GM19035 (cell line): Measurements from ENCODE around the gene DSCAM.
"Not testable (repeated sequence)": the region's sequence is repeated elsewhere in the genome, so short reads cannot be mapped to it uniquely, and the experiment has no call there.

Source experiments
- ATAC-seq: cut with Tn5 transposase; IDR thresholded peaks from one replicate; pipeline ENCODE4 v1.9.1; 2021; ENCODE audit not compliant: unreplicated experiment

Gene DSCAM

DNA sequence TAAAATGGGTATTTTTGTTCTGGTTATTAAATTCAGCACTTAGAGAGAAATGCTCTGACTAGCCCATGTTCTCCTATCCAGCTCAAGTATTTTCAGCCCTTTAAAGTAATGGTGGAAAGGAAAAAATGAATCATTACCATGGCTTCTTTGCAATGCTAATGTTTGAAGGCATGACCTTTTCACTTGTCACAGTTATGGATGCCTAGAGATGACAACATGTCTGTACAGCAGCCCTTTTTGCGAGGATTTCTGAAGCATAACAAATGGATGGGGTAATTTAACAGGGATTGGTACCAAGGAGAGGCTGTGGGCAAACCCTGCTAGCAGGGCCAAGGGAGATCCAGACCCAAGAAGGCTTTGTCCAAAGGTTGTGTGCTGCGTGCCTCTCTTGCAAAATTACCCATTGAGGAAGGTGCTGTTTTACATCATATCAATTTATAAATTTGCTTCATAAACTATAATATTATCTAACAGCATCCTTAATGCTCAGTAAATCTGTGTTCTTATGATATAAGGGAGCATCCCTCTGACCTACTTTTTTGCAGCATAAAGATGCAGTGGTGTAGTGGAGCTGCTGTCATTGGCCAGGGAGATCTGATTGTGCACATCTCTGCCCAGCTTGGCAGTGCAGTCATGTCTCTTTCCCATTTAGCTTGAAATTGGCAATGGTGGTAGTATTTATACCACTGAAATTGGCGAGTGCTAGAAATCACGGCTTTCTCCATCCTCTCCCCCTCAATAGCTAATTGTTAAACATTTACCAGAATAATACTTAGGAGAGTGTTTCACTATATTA, 652.6 kb downstream of the DSCAM start:
- ATAC-seq, result no peak

DNA sequence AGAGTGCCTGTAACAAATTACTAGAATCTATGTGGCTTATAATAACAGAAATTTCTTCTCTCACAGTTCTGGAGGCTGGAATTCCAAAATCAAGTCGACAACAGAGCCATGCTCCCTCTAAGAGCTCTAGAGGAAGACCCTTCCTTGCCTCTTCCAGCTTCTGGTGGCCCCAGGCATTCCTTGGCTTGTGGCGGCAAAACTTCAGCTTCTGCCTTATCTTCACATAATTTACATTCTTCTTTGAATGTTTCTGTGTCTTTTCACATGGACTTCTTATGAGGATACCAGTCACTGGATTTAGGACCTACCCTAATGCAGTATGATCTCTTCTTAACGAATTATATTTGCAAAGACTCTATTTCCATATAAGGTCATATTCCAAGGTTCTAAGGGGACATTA, 655.3 kb downstream of the DSCAM start:
- no peak for ATAC-seq

DNA sequence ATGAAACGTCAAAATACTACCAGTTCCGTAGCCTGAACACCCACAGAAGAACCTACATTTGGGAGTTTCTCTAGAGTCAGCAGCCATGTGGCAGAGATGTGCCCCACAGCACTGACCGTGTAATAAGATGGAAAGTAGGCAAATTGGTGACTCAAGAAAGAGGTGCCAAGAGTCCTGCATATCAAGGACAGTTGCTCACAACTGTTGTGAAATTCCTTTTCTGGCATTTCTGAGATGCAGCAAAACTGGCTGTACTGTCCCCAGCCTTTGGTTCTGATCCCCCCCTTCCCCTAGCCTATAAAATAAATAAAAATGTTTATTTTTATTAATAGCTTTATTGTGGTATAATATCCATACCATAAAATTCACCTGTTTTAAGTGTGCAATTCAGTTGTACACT, 655.8 kb downstream of the DSCAM start:
- ATAC-seq, result no peak

DNA sequence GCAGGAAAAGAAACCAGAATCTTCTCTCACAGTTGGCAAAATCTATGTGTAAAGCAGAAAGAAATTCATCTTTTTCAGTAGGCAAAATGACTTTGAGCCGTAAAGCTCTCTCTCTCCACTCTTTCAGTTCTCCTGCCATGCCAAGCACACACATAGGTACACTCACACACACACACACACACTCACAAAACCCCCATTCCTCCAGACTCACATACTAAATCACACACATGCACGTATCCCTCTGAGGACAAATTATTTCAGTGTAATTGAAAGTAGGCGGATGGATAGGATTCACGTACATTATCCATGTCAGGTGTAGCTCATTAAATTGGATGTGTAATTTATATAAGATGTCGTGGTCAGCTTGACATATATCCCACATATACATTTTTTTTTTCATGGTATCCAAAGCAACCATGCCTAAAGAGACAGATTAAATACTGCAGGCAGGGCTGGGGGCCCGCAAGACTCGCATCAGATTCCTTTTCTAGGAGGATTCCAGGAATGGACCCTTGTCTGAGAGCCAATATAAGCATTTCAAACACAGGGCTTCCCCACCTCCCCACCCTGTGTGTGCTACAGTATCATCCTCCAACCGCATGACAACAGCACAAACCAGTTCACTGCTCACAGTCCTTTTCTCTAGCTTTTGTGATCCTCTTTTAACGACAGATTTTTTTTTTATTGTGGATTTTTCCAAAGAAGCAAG, 658.9 kb downstream of the DSCAM start:
- no peak for ATAC-seq

DNA sequence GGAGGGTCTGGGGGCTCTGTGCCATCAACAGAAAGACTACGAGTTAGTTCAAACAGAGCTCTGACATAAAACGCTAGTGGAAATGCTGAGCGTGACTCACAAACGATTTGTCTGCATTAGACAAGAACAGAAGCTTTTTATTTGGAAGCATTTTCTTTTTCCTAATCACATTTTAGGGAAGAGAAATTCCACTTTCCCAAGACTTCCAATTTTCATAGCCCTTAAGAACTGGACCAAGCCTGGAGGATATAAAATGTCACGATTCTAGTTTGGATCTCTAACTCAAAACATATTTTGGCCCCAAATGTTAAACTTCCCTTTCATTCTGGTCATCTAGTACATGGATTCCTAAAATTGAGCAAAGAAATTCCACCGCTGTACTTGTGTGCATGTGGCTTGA, 659.7 kb downstream of the DSCAM start:
- ATAC-seq, result no peak

DNA sequence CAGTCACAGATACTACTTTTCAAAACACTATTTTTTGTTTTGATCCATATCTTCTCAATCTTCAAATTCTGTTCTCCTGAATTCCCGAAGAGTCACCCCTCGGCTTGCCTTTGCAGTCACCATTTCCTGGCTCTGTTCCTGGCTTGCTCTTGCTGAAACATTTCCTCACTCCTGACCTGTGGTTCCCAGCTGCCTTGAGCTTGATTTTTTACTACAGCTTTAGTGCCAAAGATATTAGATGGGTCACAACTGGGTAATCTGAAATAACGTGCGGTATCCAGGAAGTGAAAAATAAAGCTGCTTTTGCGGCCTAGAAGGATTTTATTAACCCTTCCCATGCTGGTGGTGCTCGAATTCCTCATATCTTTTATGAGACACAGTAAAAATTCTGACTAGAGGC, 660.9 kb downstream of the DSCAM start:
- ATAC-seq, result no peak

DNA sequence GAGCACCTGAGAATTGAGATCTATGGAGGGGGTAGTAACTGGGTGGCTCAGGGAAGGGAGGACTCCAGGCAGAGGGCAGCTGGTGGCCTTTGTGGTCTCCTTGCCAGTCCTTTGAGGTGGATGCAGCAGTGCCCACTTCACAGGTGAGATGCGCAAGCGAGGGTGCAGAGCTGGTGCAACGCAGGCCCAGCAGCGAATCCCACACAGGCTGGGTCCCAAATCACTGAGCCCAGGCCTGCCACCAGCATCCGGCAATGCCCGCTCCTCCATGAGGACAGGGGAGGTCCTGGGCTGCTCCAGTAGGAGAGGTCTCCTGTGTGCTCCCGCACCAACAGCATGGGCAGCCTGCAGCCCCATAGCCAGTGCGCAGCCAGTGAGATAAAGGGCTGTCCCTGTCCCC, 661.8 kb downstream of the DSCAM start:
- no peak for ATAC-seq

DNA sequence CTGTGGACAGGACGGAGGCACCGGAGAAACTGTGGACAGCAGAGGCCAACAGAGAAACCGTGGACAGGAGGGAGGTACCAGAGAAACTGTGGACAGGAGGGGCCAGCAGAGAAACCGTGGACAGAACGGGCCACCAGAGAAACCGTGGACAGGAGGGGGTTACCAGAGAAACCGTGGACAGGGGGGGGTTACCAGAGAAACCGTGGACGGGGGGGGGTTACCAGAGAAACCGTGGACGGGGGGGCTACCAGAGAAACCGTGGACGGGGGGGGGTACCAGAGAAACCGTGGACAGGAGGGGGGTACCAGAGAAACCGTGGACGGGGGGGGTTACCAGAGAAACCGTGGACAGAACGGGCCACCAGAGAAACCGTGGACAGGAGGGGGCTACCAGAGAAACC, 664.5 kb downstream of the DSCAM start:
- ATAC-seq, result not testable (repeated sequence)

DNA sequence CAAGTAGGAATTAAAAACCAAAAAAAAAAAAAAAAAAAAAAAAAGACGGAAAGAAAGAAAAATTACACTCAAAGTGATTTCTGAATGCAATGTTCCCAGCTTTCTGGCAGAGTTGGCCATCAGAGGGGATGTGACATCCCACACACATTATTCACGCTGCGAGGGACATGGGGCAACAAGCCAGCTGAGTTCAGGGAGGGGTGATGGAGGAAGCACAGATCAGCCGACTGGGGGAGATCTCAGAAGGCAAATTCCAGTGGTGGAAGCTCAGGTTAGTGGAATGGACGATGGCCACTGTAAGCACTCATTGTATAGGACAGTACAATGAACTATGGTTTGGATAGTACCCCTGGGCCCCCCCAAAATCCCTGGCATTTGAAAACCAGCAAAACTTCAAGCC, 667.8 kb downstream of the DSCAM start:
- ATAC-seq, result no peak

DNA sequence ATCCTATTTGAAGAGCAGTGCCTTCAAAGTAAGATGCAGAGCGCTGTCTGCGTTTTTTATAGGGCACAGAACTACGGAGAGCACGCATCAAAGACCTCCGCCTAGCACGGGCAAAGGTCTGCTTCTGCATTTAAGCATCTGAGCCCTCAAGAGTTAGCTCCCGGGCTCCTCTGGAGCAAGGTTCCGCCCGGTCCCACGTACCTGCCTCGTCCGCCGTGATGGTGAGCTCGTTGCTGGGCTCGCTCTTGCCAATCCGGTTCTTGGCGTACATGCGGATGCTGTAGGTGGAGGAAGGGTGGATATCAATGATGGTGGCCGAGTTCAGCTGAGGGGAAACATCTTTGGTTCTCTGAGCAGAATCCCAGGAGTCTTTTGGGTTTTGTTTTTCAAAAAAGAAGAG, 668.2 kb downstream of the DSCAM start:
- no peak for ATAC-seq

DNA sequence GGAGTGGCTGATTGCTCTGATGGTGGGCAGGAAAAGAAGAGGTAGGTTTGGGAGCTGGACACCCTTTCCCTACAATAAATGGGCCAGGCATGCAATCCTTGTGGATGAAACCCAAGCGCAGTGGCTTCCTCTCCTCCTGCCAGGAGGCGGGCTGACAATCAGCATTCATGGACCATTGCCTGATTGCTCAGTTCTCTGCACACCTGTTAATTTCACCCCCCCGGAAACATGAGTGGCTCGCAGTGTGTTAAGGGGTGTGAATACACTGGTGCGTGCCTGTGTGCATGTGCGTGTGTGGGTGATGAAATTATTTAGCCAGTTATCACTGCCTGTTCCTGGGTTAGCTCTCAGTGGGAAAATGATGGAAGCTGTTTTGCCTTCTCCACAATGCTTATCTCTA, 669.0 kb downstream of the DSCAM start:
- no peak for ATAC-seq

DNA sequence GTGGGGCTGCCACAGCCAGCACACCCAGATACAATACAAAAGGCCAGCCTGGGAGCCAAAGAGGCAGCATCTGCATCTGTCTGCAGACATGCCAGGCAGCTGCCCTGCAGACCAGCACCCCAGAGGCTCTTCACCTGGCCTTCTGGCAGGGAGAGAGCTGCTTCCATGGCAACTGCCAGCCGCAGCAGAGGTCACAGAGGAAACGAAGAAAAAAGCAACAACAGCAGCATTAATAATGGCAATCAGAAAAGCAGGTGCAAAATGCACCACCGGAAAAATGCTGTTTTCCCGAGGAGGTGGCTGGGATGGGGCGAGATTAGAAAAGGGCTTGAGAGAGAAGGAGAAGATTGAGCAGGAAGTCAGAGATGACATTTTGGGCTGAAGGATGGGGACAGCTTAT, 670.2 kb downstream of the DSCAM start:
- ATAC-seq, result no peak

DNA sequence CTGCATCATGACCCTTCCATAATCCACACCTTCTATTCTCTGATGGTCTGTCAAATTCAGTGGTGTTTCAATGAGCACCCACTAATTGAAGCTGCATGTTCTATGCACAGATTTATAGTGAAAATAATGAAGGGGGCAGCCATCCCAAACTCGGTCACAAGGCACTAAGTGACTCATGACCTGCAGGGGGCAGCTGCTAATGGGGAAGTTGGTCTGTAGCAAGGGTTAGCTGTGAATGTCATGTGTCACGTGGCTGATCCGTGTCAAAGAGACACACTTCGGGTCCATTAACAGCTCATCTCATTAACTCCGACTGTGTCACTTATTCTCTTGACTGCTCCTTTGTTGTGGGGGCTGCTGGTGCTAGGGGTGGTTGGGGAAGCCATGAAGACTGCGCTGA, 673.1 kb downstream of the DSCAM start:
- no peak for ATAC-seq

DNA sequence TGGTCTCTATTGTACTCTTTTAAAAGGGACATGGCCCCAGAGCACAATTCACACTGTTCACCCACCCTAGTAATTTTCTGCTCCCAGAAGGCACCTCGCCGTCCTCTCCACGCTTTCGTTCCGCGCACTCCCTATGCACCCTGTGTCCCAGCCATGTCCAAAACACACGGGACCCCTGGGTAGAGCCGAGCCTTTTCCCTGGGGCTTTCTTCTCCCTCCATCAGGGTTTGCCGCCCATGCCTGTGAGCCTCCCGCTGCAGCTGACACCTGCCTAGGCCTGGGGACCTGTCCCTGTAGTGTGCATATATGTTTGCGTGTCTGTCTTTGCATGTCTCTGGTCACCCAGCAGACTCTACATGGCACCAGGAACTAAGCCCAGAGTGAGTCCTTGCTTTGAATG, 677.0 kb downstream of the DSCAM start:
- no peak for ATAC-seq

DNA sequence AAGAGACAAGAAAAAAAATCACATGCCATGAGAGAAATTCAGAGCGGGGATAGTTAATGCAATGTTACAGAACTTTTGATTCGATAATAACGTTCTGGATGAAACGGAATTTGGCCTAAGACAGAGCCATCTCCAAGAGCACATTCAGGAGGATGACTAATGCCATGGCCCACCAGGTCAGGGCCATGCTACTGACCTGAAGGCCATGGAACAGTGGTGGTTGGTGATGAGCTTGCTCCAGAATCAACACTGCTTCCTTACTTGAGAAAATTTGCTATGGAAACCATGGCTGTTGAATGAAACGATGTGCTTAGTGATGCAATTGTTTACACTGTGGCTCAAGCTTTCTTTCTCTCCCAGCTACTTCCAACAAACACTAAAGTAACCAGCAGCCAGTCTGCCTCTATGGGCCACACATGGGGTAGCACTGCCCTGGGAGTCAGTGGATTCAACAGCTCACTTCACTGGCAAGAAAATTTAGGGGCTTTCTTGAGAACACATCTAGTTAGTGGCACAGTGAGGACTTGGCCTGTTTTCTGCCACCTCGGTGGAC, 680.6 kb downstream of the DSCAM start:
- no peak for ATAC-seq

DNA sequence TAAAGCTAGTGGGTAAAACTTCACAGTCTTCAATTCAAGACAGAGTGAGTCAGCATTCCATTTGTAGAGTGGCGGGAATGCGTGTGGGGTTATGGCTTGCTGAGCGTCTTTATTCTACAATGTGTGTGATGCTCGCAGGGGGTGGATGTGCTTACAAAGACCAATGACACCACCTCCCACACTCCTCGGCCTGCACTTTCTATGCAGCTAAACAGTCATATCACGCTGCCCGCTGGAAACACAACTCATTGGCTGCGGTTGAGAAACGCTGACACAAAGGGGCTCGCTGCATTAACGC, 681.2 kb downstream of the DSCAM start:
- ATAC-seq, result no peak

DNA sequence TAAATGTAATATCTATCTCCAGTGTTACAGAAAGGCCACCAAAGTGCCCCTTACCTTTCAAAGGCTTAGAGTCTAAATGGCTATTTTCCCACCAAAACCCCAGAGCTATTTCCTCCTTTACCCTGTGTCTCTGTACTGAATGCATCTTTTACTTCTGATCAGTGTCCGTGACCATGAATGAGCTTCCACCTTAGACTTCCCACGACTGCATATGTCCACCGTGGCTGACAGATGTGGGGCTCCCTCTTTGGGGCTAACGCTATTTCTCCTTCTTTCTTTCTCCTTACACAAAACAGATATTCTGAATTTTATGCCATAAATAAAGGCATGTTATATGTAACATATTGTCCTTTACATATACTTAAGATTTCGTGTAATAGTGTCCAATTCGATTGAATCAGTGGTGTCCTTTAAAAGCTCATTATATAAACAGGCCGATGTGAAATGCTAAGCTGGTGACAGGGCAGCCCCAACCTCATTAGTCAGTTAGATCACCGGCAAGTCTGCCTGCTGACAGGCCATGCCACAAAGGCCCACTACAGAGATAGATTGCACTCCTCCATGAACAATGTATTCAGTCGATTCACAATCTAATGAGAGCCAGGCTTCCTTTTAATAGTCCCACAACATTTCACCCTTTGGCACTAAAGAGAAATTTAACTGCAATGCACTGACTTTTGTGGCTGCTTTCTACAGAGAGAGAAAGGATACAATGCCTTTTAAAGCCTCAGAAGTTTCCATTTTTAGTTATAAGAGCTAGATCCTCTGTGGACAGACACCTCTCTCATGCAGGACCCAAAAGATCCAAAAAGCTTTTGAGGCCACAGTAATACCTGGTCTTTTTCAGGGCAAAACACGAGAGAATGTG, 681.8 kb downstream of the DSCAM start:
- no peak for ATAC-seq

DNA sequence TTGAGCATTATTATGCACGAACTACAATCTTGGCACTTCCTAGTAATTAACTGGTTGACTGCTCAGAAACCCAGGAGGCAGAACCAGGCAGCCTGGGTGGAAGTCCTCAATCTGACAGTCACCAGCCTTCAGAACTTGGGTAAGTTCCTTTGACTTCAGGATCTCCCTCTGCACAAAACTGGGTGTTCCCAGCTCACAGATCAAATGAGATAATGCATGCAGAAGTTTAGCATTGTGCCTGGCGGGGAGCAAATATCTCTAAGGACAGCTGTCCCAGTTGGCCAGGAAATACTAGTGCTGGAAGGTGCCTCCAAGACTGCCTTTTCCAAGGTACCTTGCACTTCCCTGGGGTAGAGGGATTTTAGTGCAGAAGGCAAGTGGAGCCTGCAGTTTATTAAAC, 684.9 kb downstream of the DSCAM start:
- ATAC-seq, result no peak

DNA sequence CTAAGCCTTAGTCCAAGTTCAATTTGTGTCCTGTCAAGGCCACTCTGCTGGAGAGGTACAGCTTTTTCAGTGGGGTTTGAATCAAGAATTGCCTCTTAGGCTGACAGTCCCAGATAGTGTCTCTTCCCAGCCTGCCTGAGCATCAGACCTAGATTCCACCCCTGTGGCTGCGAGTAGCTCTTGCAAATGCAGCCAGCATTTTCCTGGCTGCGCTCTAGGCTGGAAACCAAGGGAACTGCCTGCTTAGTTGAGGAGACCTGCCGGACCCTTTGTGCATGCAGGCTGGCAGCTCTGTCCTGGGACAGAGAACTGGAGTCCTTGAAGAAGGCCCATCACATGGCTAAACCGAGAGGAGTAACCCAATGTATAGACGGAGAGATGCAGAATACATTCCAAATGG, 686.0 kb downstream of the DSCAM start:
- no peak for ATAC-seq

DNA sequence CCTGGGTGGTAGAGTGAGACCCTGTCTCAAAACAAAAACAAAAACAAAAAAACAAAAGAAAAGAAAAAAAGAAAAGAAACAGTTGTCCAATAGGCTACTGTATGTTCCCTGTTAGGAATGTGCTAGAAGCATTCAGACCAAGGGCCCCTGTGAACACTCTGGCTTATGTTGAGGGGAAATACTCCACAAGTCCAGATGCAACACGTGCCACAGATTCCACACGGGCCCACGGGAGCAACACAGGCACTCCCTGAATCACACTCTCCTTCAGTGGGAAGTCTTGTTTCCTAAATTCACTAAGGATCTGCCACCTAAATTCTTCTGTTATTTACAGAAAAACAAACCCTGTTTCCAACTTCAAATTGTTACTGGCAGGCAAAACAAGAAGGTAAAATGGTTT, 688.6 kb downstream of the DSCAM start:
- no peak for ATAC-seq

DNA sequence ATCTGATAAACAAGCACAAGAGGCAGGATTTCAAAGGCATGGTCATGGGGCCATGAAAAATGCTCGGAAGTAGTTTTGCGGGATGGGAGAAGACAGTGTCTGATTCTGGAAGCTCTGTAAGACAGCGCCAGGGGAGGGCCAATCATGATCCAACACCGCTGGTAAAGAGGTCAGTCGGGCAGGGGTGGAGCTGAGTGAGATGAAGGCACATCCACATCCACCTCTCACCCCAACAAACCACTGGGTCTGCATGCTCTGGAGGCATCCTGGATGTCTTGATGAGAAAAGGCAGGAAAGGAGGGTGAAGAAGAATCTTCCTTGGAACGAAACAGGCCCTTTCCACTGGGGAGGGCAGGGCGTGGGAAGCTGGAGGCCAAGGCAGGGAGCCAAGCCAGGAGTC, 691.4 kb downstream of the DSCAM start:
- ATAC-seq, result no peak

DNA sequence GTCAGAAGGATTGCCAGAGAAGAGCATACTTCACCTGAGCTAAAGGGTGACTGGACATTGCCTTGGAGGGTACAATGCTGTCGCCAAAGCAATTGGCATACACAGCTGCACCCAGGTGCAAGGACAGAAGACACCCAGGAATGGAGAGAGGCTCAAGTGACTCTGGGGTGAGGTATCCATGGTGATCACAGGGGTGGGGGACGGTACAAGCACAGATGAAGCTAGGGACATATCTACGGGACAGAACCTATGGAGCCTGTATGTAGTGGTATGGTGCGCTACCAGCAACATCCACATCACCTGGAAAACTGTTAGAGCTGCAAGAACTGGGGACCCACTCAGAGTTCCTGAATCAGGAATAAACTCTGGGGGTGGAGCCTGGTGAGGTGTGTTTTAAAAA, 693.6 kb downstream of the DSCAM start:
- no peak for ATAC-seq
